ENCODE measurements around the gene POLR2M.
A peak's percentile ranks its signal among the peaks of the same experiment; 100 is the strongest.

POLR2M gene

GRCh38 chr15:57738734-57739237 lies 32.3 kb downstream of the POLR2M start:
- no peak for DNase-seq

- DNase-seq: no peak
Observed at GRCh38 chr15:57740048-57740447, 33.5 kb downstream of the POLR2M start.

- no peak for DNase-seq
Observed at GRCh38 chr15:57741089-57741488, 34.6 kb downstream of the POLR2M start.

- DNase-seq: no peak
Observed at GRCh38 chr15:57743424-57743823, 36.9 kb downstream of the POLR2M start.

- no peak for DNase-seq
Observed at GRCh38 chr15:57746786-57747185, 40.3 kb downstream of the POLR2M start.

GRCh38 chr15:57747206-57747896 lies 40.8 kb downstream of the POLR2M start:
- DNase-seq: no peak

- peak in 17 of 56 donors; percentile 1 to 26 (median 9) for DNase-seq
Observed at GRCh38 chr15:57751177-57751800, 44.8 kb downstream of the POLR2M start.

- peak in 17 of 56 donors; percentile 4 to 43 (median 14) for DNase-seq
Observed at GRCh38 chr15:57752436-57752835, 45.9 kb downstream of the POLR2M start.

- peak in 2 of 56 donors; percentile 1 to 2 for DNase-seq
Observed at GRCh38 chr15:57752840-57753239, 46.3 kb downstream of the POLR2M start.

- DNase-seq: no peak
Observed at GRCh38 chr15:57756466-57756865, 50.0 kb downstream of the POLR2M start.

- no peak for DNase-seq
Observed at GRCh38 chr15:57758560-57758959, 52.0 kb downstream of the POLR2M start.

- DNase-seq: no peak
Observed at GRCh38 chr15:57761562-57761961, 55.0 kb downstream of the POLR2M start.

GRCh38 chr15:57762302-57762701 lies 55.8 kb downstream of the POLR2M start:
- DNase-seq: no peak

- no peak for DNase-seq
Observed at GRCh38 chr15:57763176-57763964, 56.9 kb downstream of the POLR2M start.
